ENCODE results near the gene ATP6V1E1.

The ATP6V1E1 gene

GRCh38 chr22:17549183-17549582 is 79.4 kb downstream of the ATP6V1E1 start:
- Mint-ChIP-seq H3K27ac (no peak overlapping the region), H3K4me1 (no peaks in the 10 kb centered on the region), H3K9me3 (no peaks in the 10 kb centered on the region), H3K4me3 (no peak overlapping the region), H3K27me3 (peaks cover 9% of the 10 kb centered on the region)
- no peak for DNase-seq
- ATAC-seq = no peak

DNA sequence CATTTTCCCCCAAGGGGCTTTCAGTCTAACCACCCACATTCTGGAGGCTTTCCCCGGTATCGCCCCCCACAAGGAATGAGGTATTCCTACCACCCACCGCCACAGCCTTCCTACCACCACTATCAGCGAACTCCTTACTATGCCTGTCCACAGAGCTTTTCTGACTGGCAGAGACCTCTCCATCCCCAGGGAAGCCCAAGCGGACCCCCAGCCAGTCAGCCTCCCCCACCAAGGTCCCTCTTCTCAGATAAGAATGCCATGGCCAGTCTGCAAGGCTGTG is 79.9 kb downstream of the ATP6V1E1 start:
- DNase-seq = no peak
- H3K4me3 Mint-ChIP-seq = no peak overlapping the region
- peaks cover 9% of the 10 kb centered on the region for H3K27me3 Mint-ChIP-seq
- no peaks in the 10 kb centered on the region for H3K9me3 Mint-ChIP-seq
- H3K4me1 Mint-ChIP-seq = no peaks in the 10 kb centered on the region
- ATAC-seq = no peak
- H3K27ac Mint-ChIP-seq = no peak overlapping the region

DNA sequence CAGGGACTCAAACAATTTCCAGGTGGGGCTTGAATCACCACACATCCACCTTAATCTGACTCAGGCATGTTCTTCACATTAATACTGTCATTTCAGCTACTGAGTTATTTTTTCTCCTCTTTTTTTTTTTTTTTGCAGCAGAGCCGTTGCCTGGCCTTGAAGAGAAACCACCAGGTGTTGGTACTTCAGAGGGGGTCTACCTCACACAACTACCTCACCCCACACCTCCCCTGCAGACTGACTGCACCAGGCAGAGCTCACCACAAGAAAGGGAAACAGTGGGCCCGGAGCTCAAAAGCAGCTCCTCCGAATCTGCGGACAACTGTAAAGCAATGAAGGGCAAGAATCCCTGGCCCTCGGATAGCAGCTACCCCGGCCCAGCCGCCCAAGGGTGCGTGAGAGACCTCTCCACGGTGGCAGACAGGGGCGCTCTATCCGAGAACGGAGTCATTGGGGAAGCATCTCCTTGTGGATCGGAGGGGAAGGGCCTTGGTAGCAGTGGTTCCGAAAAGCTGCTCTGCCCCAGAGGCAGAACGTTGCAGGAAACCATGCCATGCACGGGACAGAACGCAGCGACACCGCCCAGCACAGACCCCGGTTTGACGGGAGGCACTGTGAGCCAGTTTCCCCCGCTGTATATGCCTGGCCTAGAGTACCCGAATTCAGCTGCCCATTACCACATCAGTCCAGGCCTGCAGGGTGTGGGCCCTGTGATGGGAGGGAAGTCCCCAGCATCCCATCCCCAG is 80.4 kb downstream of the ATP6V1E1 start:
- no peaks in the 10 kb centered on the region for H3K9me3 Mint-ChIP-seq
- no peaks in the 10 kb centered on the region for H3K4me1 Mint-ChIP-seq
- DNase-seq = no peak
- H3K27me3 Mint-ChIP-seq = peaks cover 9% of the 10 kb centered on the region
- no peak for ATAC-seq
- no peak overlapping the region for H3K4me3 Mint-ChIP-seq
- H3K27ac Mint-ChIP-seq = peak overlapping the region in 1 of 2 donors; percentile 56

GRCh38 chr22:17542452-17542851 is 86.1 kb downstream of the ATP6V1E1 start:
- DNase-seq (no peak), ATAC-seq (no peak)
- no peaks in the 10 kb centered on the region for H3K27me3 Mint-ChIP-seq
- no peak overlapping the region for H3K27ac Mint-ChIP-seq
- no peak overlapping the region for H3K4me3 Mint-ChIP-seq
- H3K4me1 Mint-ChIP-seq = no peaks in the 10 kb centered on the region
- no peaks in the 10 kb centered on the region for H3K9me3 Mint-ChIP-seq

Data from stimulated activated naive CD8-positive, alpha-beta T cell treated with anti-CD3 and anti-CD28 coated beads, Interleukin-15, amount 100 ng/mL, for 72 hours (primary cell).